SU-DHL-6 (cell line): Measurements from ENCODE around the gene ACOX2.

Source experiments
- EZH2phosphoT487 ChIP-seq: fragments of 200-600 bp; sonication (generic), shearing (Covaris generic); conservative IDR thresholded peaks from 2 replicates; pipeline ENCODE4 v1.6.1; 2018; ENCODE audit warnings: mild to moderate bottlenecking, antibody characterized with exemption, low read length, moderate library complexity, mixed read lengths
- TF ChIP-seq, protein P1 (sequence below): fragments of 200-600 bp; sonication (generic); IDR thresholded peaks from one replicate; pipeline ENCODE4 v1.5.1; 2017; ENCODE audit warnings: antibody characterized with exemption, mild to moderate bottlenecking, low read length, moderate library complexity; ENCODE audit not compliant: insufficient read depth, poor library complexity, severe bottlenecking

- TF ChIP-seq, protein P1, sequence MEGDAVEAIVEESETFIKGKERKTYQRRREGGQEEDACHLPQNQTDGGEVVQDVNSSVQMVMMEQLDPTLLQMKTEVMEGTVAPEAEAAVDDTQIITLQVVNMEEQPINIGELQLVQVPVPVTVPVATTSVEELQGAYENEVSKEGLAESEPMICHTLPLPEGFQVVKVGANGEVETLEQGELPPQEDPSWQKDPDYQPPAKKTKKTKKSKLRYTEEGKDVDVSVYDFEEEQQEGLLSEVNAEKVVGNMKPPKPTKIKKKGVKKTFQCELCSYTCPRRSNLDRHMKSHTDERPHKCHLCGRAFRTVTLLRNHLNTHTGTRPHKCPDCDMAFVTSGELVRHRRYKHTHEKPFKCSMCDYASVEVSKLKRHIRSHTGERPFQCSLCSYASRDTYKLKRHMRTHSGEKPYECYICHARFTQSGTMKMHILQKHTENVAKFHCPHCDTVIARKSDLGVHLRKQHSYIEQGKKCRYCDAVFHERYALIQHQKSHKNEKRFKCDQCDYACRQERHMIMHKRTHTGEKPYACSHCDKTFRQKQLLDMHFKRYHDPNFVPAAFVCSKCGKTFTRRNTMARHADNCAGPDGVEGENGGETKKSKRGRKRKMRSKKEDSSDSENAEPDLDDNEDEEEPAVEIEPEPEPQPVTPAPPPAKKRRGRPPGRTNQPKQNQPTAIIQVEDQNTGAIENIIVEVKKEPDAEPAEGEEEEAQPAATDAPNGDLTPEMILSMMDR = peak; percentile 91
- TF ChIP-seq EZH2phosphoT487 = no peak
Measured at GRCh38 chr3:58532794-58533220, 4.2 kb downstream of the ACOX2 start.
